PC-3 (cell line): ENCODE measurements around the gene SLC16A12. TPM values are rescaled to one million over a fixed set of nuclear protein-coding genes. Genes with fewer than 3 reads are reported as not detected.

Source experiments
- ATAC-seq: fragments of 200-7000 bp; cut with Tn5 transposase; 2 replicates; pipeline ENCODE4 v1.9.1; 2020; ENCODE audit warnings: mild to moderate bottlenecking, moderate library complexity
- BruUV-seq: library from RNA; stranded (reverse); fragments of 400-500 nt; replicated peaks from 2 replicates; lab custom pipeline; 2021; lab: Mats Ljungman, UMichigan
- CTCF ChIA-PET: fragments of 300-600 bp; sonication (Branson Sonifier 250); formaldehyde crosslinking; loops from one replicate; lab custom pipeline; 2022; ENCODE audit warnings: antibody characterized with exemption; lab: Charles Lee
- POLR2A ChIA-PET: fragments of 300-600 bp; sonication (Branson Sonifier 250); formaldehyde crosslinking; loops from one replicate; lab custom pipeline; 2022; ENCODE audit warnings: antibody characterized with exemption; ENCODE audit not compliant: unreplicated experiment; lab: Charles Lee
- DNase-seq: peaks from one replicate; pipeline ENCODE4 v3.0.0-alpha.2; 2015
- H2AFZ ChIP-seq: fragments of 300-600 bp; sonication (generic); 2 replicates; pipeline ENCODE4 v1.6.0; 2016; ENCODE audit warnings: antibody characterized with exemption, low read length
- H3F3A ChIP-seq: fragments of 300-600 bp; sonication (generic); one replicate; pipeline ENCODE4 v1.6.0; 2017; ENCODE audit warnings: antibody characterized with exemption, low read length, control low read depth, mild to moderate bottlenecking; ENCODE audit not compliant: unreplicated experiment
- H3K27ac ChIP-seq: fragments of 300-600 bp; sonication (generic); 2 replicates; pipeline ENCODE4 v1.5.1; 2016; ENCODE audit warnings: mild to moderate bottlenecking, low read length
- H3K27me3 ChIP-seq: fragments of 300-600 bp; sonication (generic); 2 replicates; pipeline ENCODE4 v1.6.1; 2016; ENCODE audit warnings: low read length, mixed read lengths
- H3K36me3 ChIP-seq: fragments of 300-600 bp; sonication (generic); 2 replicates; pipeline ENCODE4 v1.6.1; 2016; ENCODE audit warnings: low read depth, mixed run types, low read length, mixed read lengths
- H3K4me1 ChIP-seq: fragments of 300-600 bp; sonication (generic); 2 replicates; pipeline ENCODE4 v1.5.1; 2016; ENCODE audit warnings: low read length; ENCODE audit not compliant: insufficient read depth
- H3K4me2 ChIP-seq: fragments of 300-600 bp; sonication (generic); 2 replicates; pipeline ENCODE4 v1.6.0; 2016; ENCODE audit warnings: low read length
- H3K4me3 ChIP-seq: fragments of 300-600 bp; sonication (generic); 2 replicates; pipeline ENCODE4 v1.5.1; 2016; ENCODE audit warnings: mild to moderate bottlenecking, low read length, mixed read lengths
- H3K79me2 ChIP-seq: fragments of 300-600 bp; sonication (generic); 2 replicates; pipeline ENCODE4 v1.6.1; 2017; ENCODE audit warnings: low read length, mixed read lengths
- H3K9ac ChIP-seq: fragments of 300-600 bp; sonication (generic); 2 replicates; pipeline ENCODE4 v1.6.0; 2016; ENCODE audit warnings: mild to moderate bottlenecking, low read length
- H3K9me2 ChIP-seq: fragments of 300-600 bp; sonication (generic); replicated peaks from 2 replicates; pipeline ENCODE4 v1.6.1; 2016; ENCODE audit warnings: mixed run types, low read length, mixed read lengths
- H3K9me3 ChIP-seq: fragments of 300-600 bp; sonication (generic); 2 replicates; pipeline ENCODE4 v1.6.1; 2016; ENCODE audit warnings: low read length, mixed read lengths
- H4K20me1 ChIP-seq: fragments of 300-600 bp; sonication (generic); 2 replicates; pipeline ENCODE4 v1.6.1; 2016; ENCODE audit warnings: low read length, mixed read lengths
- EZH2 ChIP-seq: fragments of 300-600 bp; sonication (generic); IDR thresholded peaks from one replicate; pipeline ENCODE4 v1.6.1; 2017; ENCODE audit warnings: antibody characterized with exemption, mild to moderate bottlenecking, low read length; ENCODE audit not compliant: unreplicated experiment
- EZH2phosphoT487 ChIP-seq: fragments of 300-600 bp; sonication (generic); IDR thresholded peaks from 2 replicates; pipeline ENCODE4 v1.6.1; 2018; ENCODE audit warnings: mild to moderate bottlenecking, antibody characterized with exemption, low read length, borderline replicate concordance
- intact Hi-C: fragments of 100-400 bp; cut with micrococcal nuclease; formaldehyde crosslinking; loops from 2 replicates; pipeline ENCODE4 v1.9.0; 2023
- total RNA-seq: library from RNA; depleted of rRNA; stranded (reverse); fragments of >200 nt; gene quantifications from 2 replicates; pipeline ENCODE4 v1.2.3, GENCODE V29; 2014
- TF ChIP-seq, protein P1 (sequence below): fragments of 300-600 bp; sonication (generic); conservative IDR thresholded peaks from 2 replicates; pipeline ENCODE4 v1.5.1; 2017; ENCODE audit warnings: antibody characterized with exemption, low read depth, mild to moderate bottlenecking, low read length

SLC16A12 gene
- total RNA-seq, 1 experiment from 2014 or later: not detected

DNA sequence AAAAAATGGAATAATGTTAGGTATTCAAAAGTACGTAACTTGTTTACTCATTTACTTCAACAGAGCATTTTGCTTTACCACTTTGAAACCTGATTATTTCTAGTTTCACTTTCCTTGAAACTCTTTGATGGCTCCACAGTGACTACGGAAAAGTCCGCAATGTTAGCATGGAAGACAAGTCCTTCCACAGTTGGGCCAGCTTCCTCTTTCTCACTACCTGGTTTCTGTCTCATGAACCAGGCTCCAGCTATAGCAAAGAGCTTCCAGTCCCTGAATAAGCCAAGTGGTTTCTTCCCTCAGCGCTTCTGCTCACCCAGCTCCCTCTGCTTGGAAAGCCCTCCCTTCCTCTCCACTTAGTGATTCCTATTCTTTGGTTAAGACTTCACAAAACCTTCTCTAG is 44.8 kb upstream of the SLC16A12 start:
- Histone ChIP-seq H3K9ac (no peak overlapping the region), H3K4me3 (no peak overlapping the region), H3K9me3 (no peaks in the 10 kb centered on the region), H3K4me2 (no peak overlapping the region), H3K9me2 (no peaks in the 10 kb centered on the region), H3K36me3 (no peaks in the 10 kb centered on the region), H2AFZ (no peak overlapping the region), H3K27ac (no peak overlapping the region), H3K27me3 (no peaks in the 10 kb centered on the region), H3K79me2 (no peaks in the 10 kb centered on the region), H4K20me1 (no peaks in the 10 kb centered on the region), H3K4me1 (peaks cover 2% of the 10 kb centered on the region), H3F3A (no peaks in the 10 kb centered on the region)
- CTCF ChIA-PET: no interaction called here
- intact Hi-C loops: no loop called here
- no peak for TF ChIP-seq EZH2phosphoT487
- no peak for TF ChIP-seq EZH2
- TF ChIP-seq, protein P1, sequence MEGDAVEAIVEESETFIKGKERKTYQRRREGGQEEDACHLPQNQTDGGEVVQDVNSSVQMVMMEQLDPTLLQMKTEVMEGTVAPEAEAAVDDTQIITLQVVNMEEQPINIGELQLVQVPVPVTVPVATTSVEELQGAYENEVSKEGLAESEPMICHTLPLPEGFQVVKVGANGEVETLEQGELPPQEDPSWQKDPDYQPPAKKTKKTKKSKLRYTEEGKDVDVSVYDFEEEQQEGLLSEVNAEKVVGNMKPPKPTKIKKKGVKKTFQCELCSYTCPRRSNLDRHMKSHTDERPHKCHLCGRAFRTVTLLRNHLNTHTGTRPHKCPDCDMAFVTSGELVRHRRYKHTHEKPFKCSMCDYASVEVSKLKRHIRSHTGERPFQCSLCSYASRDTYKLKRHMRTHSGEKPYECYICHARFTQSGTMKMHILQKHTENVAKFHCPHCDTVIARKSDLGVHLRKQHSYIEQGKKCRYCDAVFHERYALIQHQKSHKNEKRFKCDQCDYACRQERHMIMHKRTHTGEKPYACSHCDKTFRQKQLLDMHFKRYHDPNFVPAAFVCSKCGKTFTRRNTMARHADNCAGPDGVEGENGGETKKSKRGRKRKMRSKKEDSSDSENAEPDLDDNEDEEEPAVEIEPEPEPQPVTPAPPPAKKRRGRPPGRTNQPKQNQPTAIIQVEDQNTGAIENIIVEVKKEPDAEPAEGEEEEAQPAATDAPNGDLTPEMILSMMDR: no peak
- BruUV-seq: no TSS peak
- POLR2A ChIA-PET: interaction anchor here (0.7 kb wide), 1 partner anchor 116 kb away, joined by 3 read pairs; no protein-coding TSS in a partner anchor
- no peak for DNase-seq
- ATAC-seq: no peak

- no peak for ATAC-seq
- Histone ChIP-seq H3K36me3 (no peaks in the 10 kb centered on the region), H3F3A (no peaks in the 10 kb centered on the region), H3K27ac (no peak overlapping the region), H2AFZ (no peak overlapping the region), H3K79me2 (no peaks in the 10 kb centered on the region), H3K9ac (no peak overlapping the region), H3K4me2 (no peak overlapping the region), H4K20me1 (no peaks in the 10 kb centered on the region), H3K27me3 (no peaks in the 10 kb centered on the region), H3K9me3 (no peaks in the 10 kb centered on the region), H3K4me3 (no peak overlapping the region), H3K9me2 (no peaks in the 10 kb centered on the region), H3K4me1 (peaks cover 12% of the 10 kb centered on the region)
- POLR2A ChIA-PET: no interaction called here
- BruUV-seq: no TSS peak
- intact Hi-C loops: no loop called here
- CTCF ChIA-PET: no interaction called here
- no peak for DNase-seq
- no peak for TF ChIP-seq EZH2
- TF ChIP-seq, protein P1: no peak
- TF ChIP-seq EZH2phosphoT487: no peak
These were observed 41.3 kb upstream of the SLC16A12 start for GRCh38 chr10:89576696-89577095.

- H3K79me2 ChIP-seq: no peaks in the 10 kb centered on the region
- POLR2A ChIA-PET: no interaction called here
These were observed 40.6 kb upstream of the SLC16A12 start for GRCh38 chr10:89576022-89576421.

More at GRCh38 chr10:89576022-89576421, 40.6 kb upstream of the SLC16A12 start:
- ATAC-seq (no peak), DNase-seq (no peak)
- Histone ChIP-seq H3K4me3 (no peak overlapping the region), H3K9me2 (no peaks in the 10 kb centered on the region), H3K36me3 (no peaks in the 10 kb centered on the region), H3K27ac (no peak overlapping the region), H3K4me1 (peaks cover 12% of the 10 kb centered on the region), H3K9ac (no peak overlapping the region), H3K4me2 (no peak overlapping the region), H3K9me3 (no peaks in the 10 kb centered on the region), H2AFZ (no peak overlapping the region), H3F3A (no peaks in the 10 kb centered on the region), H4K20me1 (no peaks in the 10 kb centered on the region), H3K27me3 (no peaks in the 10 kb centered on the region)
- no TSS peak for BruUV-seq
- intact Hi-C loops: no loop called here
- CTCF ChIA-PET: no interaction called here
- TF ChIP-seq, protein P1: no peak
- TF ChIP-seq EZH2: no peak
- TF ChIP-seq EZH2phosphoT487: no peak
